Prostate gland (tissue), 2 donors: ENCODE results near the gene OAS2. TPM values are rescaled to one million over a fixed set of nuclear protein-coding genes. Genes with fewer than 3 reads are reported as not detected.

Experiments used
- DNase-seq: peaks from one replicate; pipeline ENCODE4 v3.0.0-alpha.2; 2019; ENCODE audit warnings: low spot score
- H3K27ac ChIP-seq, 2 donors: fragments of 200-600 bp; sonication (generic); 2 replicates each; pipeline ENCODE4 v1.5.1; 2017 to 2019
- H3K27me3 ChIP-seq: fragments of 200-600 bp; sonication (generic); replicated peaks from 2 replicates; pipeline ENCODE4 v1.5.1; 2019; ENCODE audit not compliant: insufficient read depth
- H3K36me3 ChIP-seq, 2 donors: fragments of 200-600 bp; sonication (generic); 1 replicate in 1 of 2; 2 replicates in 1 of 2; pipeline versions ENCODE4 v1.5.1 to v1.8.1; 2017 to 2019
- H3K4me1 ChIP-seq: fragments of 200-600 bp; sonication (generic); replicated peaks from 2 replicates; pipeline ENCODE4 v1.5.1; 2019
- H3K4me3 ChIP-seq, 2 donors: fragments of 200-600 bp; sonication (generic); 2 replicates each; pipeline ENCODE4 v1.5.1; 2017 to 2019
- H3K9me3 ChIP-seq: fragments of 200-600 bp; sonication (generic); 2 replicates; pipeline ENCODE4 v1.5.1; 2017
- CTCF ChIP-seq, 4 experiments: fragments of 200-600 bp in 2 of 4; fragments of 450-650 bp in 2 of 4; sonication (generic) in 2 of 4; IDR thresholded peaks; 1 replicate in 3 of 4; 2 replicates in 1 of 4; pipeline ENCODE4 v1.5.1; 2016 to 2019; ENCODE audit warnings: antibody characterized with exemption in 4 of 4, mild to moderate bottlenecking in 2 of 4, moderate library complexity in 2 of 4
- POLR2A ChIP-seq: fragments of 450-650 bp; IDR thresholded peaks from one replicate; pipeline ENCODE4 v1.6.1; 2016; ENCODE audit warnings: antibody characterized with exemption, mild to moderate bottlenecking
- POLR2AphosphoS5 ChIP-seq: sonication (generic); formaldehyde crosslinking; IDR thresholded peaks from one replicate; pipeline ENCODE4 v1.6.1; 2017; ENCODE audit warnings: antibody characterized with exemption
- WGBS: methylation state at CpG from one replicate; pipeline ENCODE4 v1.1.5; 2018; 5-methylcytosine and 5-hydroxymethylcytosine counted together
- intact Hi-C: fragments of 100-400 bp; cut with DNase I; formaldehyde crosslinking; loops from one replicate; pipeline ENCODE4 v1.14.2; 2022
- total RNA-seq, 2 donors: library from RNA; depleted of rRNA; stranded (reverse); fragments of >200 nt; gene quantifications; one replicate each; pipeline ENCODE4 v1.1.0, GENCODE V29; 2016

OAS2 gene
- total RNA-seq, 2 donors from 2014 or later, result 9.7 to 12.4 TPM

- TF ChIP-seq POLR2A (no peak), POLR2AphosphoS5 (no peak), CTCF (IDR thresholded peaks at IDR 0.05) (no peak)
- no peak overlapping the region for H3K27ac ChIP-seq
- no peaks in the 10 kb centered on the region for H3K36me3 ChIP-seq
- no peaks in the 10 kb centered on the region for H3K4me1 ChIP-seq
- no peaks in the 10 kb centered on the region for H3K9me3 ChIP-seq
- WGBS, result 58% methylated on average over 5 of the region's 5 CpGs
- intact Hi-C loops, result no loop called here
- DNase-seq, result no peak
- no peak overlapping the region for H3K4me3 ChIP-seq
- H3K27me3 ChIP-seq, result no peaks in the 10 kb centered on the region
Observed at GRCh38 chr12:112971248-112971647, 7.1 kb upstream of the OAS2 start.

GRCh38 chr12:112973011-112973735 is 5.1 kb upstream of the OAS2 start:
- DNase-seq, result no peak
- no peaks in the 10 kb centered on the region for H3K9me3 ChIP-seq
- no peaks in the 10 kb centered on the region for H3K4me1 ChIP-seq
- TF ChIP-seq CTCF (IDR thresholded peaks at IDR 0.05) (no peak), POLR2A (no peak), POLR2AphosphoS5 (no peak)
- intact Hi-C loops, result no loop called here
- no peaks in the 10 kb centered on the region for H3K27me3 ChIP-seq
- H3K36me3 ChIP-seq, result no peaks in the 10 kb centered on the region
- no peak overlapping the region for H3K27ac ChIP-seq
- no peak overlapping the region for H3K4me3 ChIP-seq
- WGBS, result 82% methylated on average over 4 of the region's 4 CpGs

DNA sequence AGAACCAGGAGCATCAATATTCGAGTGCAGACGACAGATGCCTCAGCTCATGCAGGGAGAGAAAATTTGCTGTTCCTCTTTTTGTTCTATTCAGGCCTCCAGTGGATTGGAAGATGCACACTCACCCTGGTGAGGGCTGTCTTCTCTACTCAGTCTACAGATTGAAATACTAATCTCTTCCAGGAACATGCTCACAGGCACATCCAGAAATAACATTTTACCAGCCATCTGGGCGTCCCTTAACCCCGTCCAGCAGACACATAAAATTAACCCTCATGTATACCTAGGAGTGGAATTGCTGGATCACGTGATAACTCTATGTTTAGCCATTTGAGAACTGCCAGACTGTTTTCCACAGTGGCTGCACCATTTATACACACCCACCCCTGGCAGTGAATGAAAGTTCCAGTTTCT is 4.5 kb upstream of the OAS2 start:
- Histone ChIP-seq H3K27me3 (no peaks in the 10 kb centered on the region), H3K4me1 (no peaks in the 10 kb centered on the region), H3K36me3 (no peaks in the 10 kb centered on the region), H3K27ac (no peak overlapping the region), H3K9me3 (no peaks in the 10 kb centered on the region), H3K4me3 (no peak overlapping the region)
- TF ChIP-seq POLR2AphosphoS5 (no peak), CTCF (IDR thresholded peaks at IDR 0.05) (no peak), POLR2A (no peak)
- intact Hi-C loops, result no loop called here
- WGBS, result 35% methylated on average over 5 of the region's 5 CpGs
- DNase-seq, result no peak

DNA sequence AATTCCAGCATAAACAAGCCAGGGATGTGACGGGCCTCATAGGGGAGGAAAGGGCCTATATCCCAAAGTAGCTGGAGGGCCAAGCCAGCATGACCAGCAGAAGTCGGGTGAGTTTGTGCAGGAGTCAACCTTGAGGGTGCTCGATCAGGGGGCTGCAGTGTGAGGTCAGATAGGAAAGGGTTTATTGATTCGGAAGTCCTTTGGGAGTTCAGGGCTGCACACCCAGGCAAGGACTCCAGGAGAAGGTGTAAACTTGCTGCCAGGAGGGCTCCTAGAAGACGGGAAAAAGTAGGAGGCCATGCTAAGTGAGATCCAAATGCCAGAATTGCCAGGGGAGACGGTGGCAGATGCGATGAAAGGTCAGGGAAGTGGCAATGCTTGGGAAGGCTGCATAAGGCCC is 3.4 kb upstream of the OAS2 start:
- intact Hi-C loops, result no loop called here
- 90% methylated on average over 7 of the region's 7 CpGs for WGBS
- Histone ChIP-seq H3K4me1 (no peaks in the 10 kb centered on the region), H3K4me3 (no peak overlapping the region), H3K36me3 (no peaks in the 10 kb centered on the region), H3K27me3 (no peaks in the 10 kb centered on the region), H3K9me3 (no peaks in the 10 kb centered on the region), H3K27ac (no peak overlapping the region)
- TF ChIP-seq POLR2AphosphoS5, result no peak
- no peak for TF ChIP-seq POLR2A
- no peak for TF ChIP-seq CTCF (IDR thresholded peaks at IDR 0.05)
- DNase-seq, result no peak

GRCh38 chr12:112977139-112977538 is 1.2 kb upstream of the OAS2 start:
- Histone ChIP-seq H3K4me1 (no peaks in the 10 kb centered on the region), H3K27me3 (no peaks in the 10 kb centered on the region), H3K36me3 (no peaks in the 10 kb centered on the region), H3K4me3 (no peak overlapping the region), H3K9me3 (no peaks in the 10 kb centered on the region), H3K27ac (no peak overlapping the region)
- intact Hi-C loops, result no loop called here
- 76% methylated on average over 3 of the region's 3 CpGs for WGBS
- no peak for DNase-seq
- no peak for TF ChIP-seq POLR2A
- no peak for TF ChIP-seq POLR2AphosphoS5
- no peak for TF ChIP-seq CTCF (IDR thresholded peaks at IDR 0.05)
